ENCODE data around the gene GRM1.
"Not testable (repeated sequence)": the region's sequence is repeated elsewhere in the genome, so short reads cannot be mapped to it uniquely, and the experiment has no call there.

The GRM1 gene

GRCh38 chr6:146200176-146200575 is 171.3 kb downstream of the GRM1 start:
- DNase-seq: no peak

GRCh38 chr6:146202570-146202969 is 173.7 kb downstream of the GRM1 start:
- no peak for DNase-seq

- no peak for DNase-seq
Observed at GRCh38 chr6:146209942-146210341, 181.1 kb downstream of the GRM1 start.

- no peak for DNase-seq
Observed at GRCh38 chr6:146210406-146211083, 181.7 kb downstream of the GRM1 start.

GRCh38 chr6:146211646-146212045 is 182.8 kb downstream of the GRM1 start:
- no peak for DNase-seq

GRCh38 chr6:146212781-146213180 is 183.9 kb downstream of the GRM1 start:
- DNase-seq: no peak

GRCh38 chr6:146219101-146219500 is 190.2 kb downstream of the GRM1 start:
- DNase-seq: no peak

GRCh38 chr6:146224449-146224848 is 195.6 kb downstream of the GRM1 start:
- no peak for DNase-seq

GRCh38 chr6:146224988-146225387 is 196.1 kb downstream of the GRM1 start:
- DNase-seq: no peak

- DNase-seq: no peak
Observed at GRCh38 chr6:146240322-146240721, 211.5 kb downstream of the GRM1 start.

- DNase-seq: no peak
Observed at GRCh38 chr6:146240807-146241206, 211.9 kb downstream of the GRM1 start.

- DNase-seq: not testable (repeated sequence)
Observed at GRCh38 chr6:146243646-146244045, 214.8 kb downstream of the GRM1 start.

- DNase-seq: no peak
Observed at GRCh38 chr6:146244630-146245143, 215.8 kb downstream of the GRM1 start.

GRCh38 chr6:146246028-146246427 is 217.2 kb downstream of the GRM1 start:
- DNase-seq: no peak

GRCh38 chr6:146253691-146254090 is 224.8 kb downstream of the GRM1 start:
- no peak for DNase-seq

- DNase-seq: no peak
Observed at GRCh38 chr6:146258206-146258605, 229.3 kb downstream of the GRM1 start.

- no peak for DNase-seq
Observed at GRCh38 chr6:146260886-146261285, 232.0 kb downstream of the GRM1 start.

GRCh38 chr6:146265056-146265455 is 236.2 kb downstream of the GRM1 start:
- DNase-seq: no peak

GRCh38 chr6:146267447-146267846 is 238.6 kb downstream of the GRM1 start:
- no peak for DNase-seq

- DNase-seq: no peak
Observed at GRCh38 chr6:146267946-146268345, 239.1 kb downstream of the GRM1 start.

GRCh38 chr6:146269482-146269881 is 240.6 kb downstream of the GRM1 start:
- DNase-seq: no peak

- DNase-seq: not testable (repeated sequence)
Observed at GRCh38 chr6:146271163-146271562, 242.3 kb downstream of the GRM1 start.

- no peak for DNase-seq
Observed at GRCh38 chr6:146273490-146273889, 244.6 kb downstream of the GRM1 start.

GRCh38 chr6:146277142-146277541 is 248.3 kb downstream of the GRM1 start:
- no peak for DNase-seq

Measured in activated CD4-positive, CD25-positive, alpha-beta regulatory T cell treated with anti-CD3 and anti-CD28 coated beads, Interleukin-2, amount 50 U/mL, for 72 hours (primary cell).